HCT116 (cell line): Measurements from ENCODE around the gene RIBC2. TPM values are rescaled to one million over a fixed set of nuclear protein-coding genes. Genes with fewer than 3 reads are reported as not detected.

Source experiments
- ATAC-seq: fragments of 200-7000 bp; cut with Tn5 transposase; 2 replicates; pipeline ENCODE4 v1.9.1; 2020; ENCODE audit warnings: mild to moderate bottlenecking, moderate library complexity
- BruUV-seq: library from RNA; stranded (reverse); fragments of 400-500 nt; replicated peaks from 2 replicates; lab custom pipeline; 2021; lab: Mats Ljungman, UMichigan
- CTCF ChIA-PET: fragments of 300-600 bp; sonication (Branson Sonifier 250); formaldehyde crosslinking; loops from one replicate; lab custom pipeline; 2021; ENCODE audit warnings: antibody characterized with exemption; lab: Charles Lee
- POLR2A ChIA-PET: fragments of 300-600, 350-600 bp; sonication (Branson Sonifier 250); formaldehyde crosslinking; loops from one replicate; lab custom pipeline; 2021; ENCODE audit warnings: antibody characterized with exemption; lab: Charles Lee
- RAD21 ChIA-PET, 2 experiments: fragments of 300-600 bp; sonication (Branson Sonifier 250); formaldehyde crosslinking; loops; one replicate each; lab custom pipeline; 2023; ENCODE audit warnings: low total read pairs in 2 of 2; ENCODE audit not compliant: uncharacterized antibody in 2 of 2, unreplicated experiment in 2 of 2, low non-redundant PET in 1 of 2; lab: Charles Lee
- DNase-seq: peaks from one replicate; pipeline ENCODE4 v3.0.0-alpha.2; 2010; ENCODE audit warnings: low read depth, low spot score
- H2AFZ ChIP-seq: fragments of 200-600 bp; shearing (Covaris generic), sonication (generic); 2 replicates; pipeline ENCODE4 v1.6.1; 2017; ENCODE audit warnings: low read depth, mixed run types, mixed read lengths, antibody characterized with exemption, low read length; ENCODE audit not compliant: poor library complexity, severe bottlenecking
- H3K27ac ChIP-seq: 2 replicates; pipeline ENCODE4 v1.5.1; 2012; ENCODE audit warnings: low read depth, low read length
- H3K27me3 ChIP-seq: fragments of 200-600 bp; sonication (generic); 2 replicates; pipeline ENCODE4 v1.6.1; 2016; ENCODE audit warnings: mixed run types, low read length, mixed read lengths; ENCODE audit not compliant: insufficient read depth
- H3K36me3 ChIP-seq, 2 experiments: fragments of 200-500 bp in 1 of 2; fragments of 200-600 bp in 1 of 2; sonication (Bioruptor generic) in 1 of 2; sonication (generic) in 1 of 2; 2 replicates each; pipeline versions ENCODE4 v1.5.1 to v1.6.1; 2014 to 2016; ENCODE audit warnings: low read length in 2 of 2, inconsistent platforms in 1 of 2, mixed read lengths in 1 of 2, mixed run types in 1 of 2; ENCODE audit not compliant: insufficient read depth in 2 of 2, control insufficient read depth in 1 of 2
- H3K4me1 ChIP-seq, 2 experiments: fragments of 200-600 bp in 1 of 2; sonication (generic) in 1 of 2; 2 replicates each; pipeline versions ENCODE4 v1.5.1 to v1.6.1; 2012 to 2017; ENCODE audit warnings: low read length in 2 of 2, inconsistent platforms in 1 of 2, mild to moderate bottlenecking in 1 of 2, mixed read lengths in 1 of 2, mixed run types in 1 of 2, moderate library complexity in 1 of 2; ENCODE audit not compliant: insufficient read depth in 2 of 2, control insufficient read depth in 1 of 2
- H3K4me2 ChIP-seq: fragments of 200-600 bp; sonication (generic); 2 replicates; pipeline ENCODE4 v1.6.1; 2017; ENCODE audit warnings: mixed run types, low read length, mixed read lengths
- H3K4me3 ChIP-seq, 2 experiments: fragments of 200-600 bp in 1 of 2; sonication (generic) in 1 of 2; replicated peaks in 1 of 2; 2 replicates each; pipeline ENCODE4 v1.5.1; 2011 to 2016; ENCODE audit warnings: low read length in 2 of 2, control low read depth in 1 of 2, low read depth in 1 of 2, mild to moderate bottlenecking in 1 of 2, mixed read lengths in 1 of 2, mixed run types in 1 of 2
- H3K79me2 ChIP-seq: fragments of 200-600 bp; sonication (generic); 2 replicates; pipeline ENCODE4 v1.6.1; 2017; ENCODE audit warnings: mild to moderate bottlenecking, mixed run types, low read length, moderate library complexity, mixed read lengths; ENCODE audit not compliant: insufficient read depth
- H3K9ac ChIP-seq: fragments of 200-600 bp; sonication (generic); 2 replicates; pipeline ENCODE4 v1.6.1; 2016; ENCODE audit warnings: low read length, mixed read lengths
- H3K9me2 ChIP-seq: fragments of 200-600 bp; sonication (generic), shearing (Covaris generic); 2 replicates; pipeline ENCODE4 v1.6.1; 2017; ENCODE audit warnings: mixed run types, mild to moderate bottlenecking, moderate library complexity; ENCODE audit not compliant: insufficient read depth
- H3K9me3 ChIP-seq, 2 experiments: fragments of 200-500 bp in 1 of 2; fragments of 200-600 bp in 1 of 2; sonication (Bioruptor generic) in 1 of 2; sonication (generic) in 1 of 2; 2 replicates each; pipeline ENCODE4 v1.6.1; 2014 to 2017; ENCODE audit warnings: low read length in 2 of 2, mixed read lengths in 2 of 2, inconsistent platforms in 1 of 2, low read depth in 1 of 2, mild to moderate bottlenecking in 1 of 2, mixed run types in 1 of 2, moderate library complexity in 1 of 2; ENCODE audit not compliant: control insufficient read depth in 1 of 2, insufficient read depth in 1 of 2
- H4K20me1 ChIP-seq: fragments of 200-600 bp; sonication (generic), shearing (Covaris generic); 2 replicates; pipeline ENCODE4 v1.6.1; 2017; ENCODE audit warnings: mixed run types, mild to moderate bottlenecking, moderate library complexity; ENCODE audit not compliant: insufficient read depth
- ATF3 ChIP-seq: IDR thresholded peaks from 2 replicates; pipeline ENCODE4 v1.6.1; 2012
- EGR1 ChIP-seq: IDR thresholded peaks from 2 replicates; pipeline ENCODE4 v1.6.1; 2012; ENCODE audit warnings: low read depth
- EZH2phosphoT487 ChIP-seq: fragments of 200-600 bp; IDR thresholded peaks from 2 replicates; pipeline ENCODE4 v1.6.1; 2018; ENCODE audit warnings: antibody characterized with exemption, borderline replicate concordance
- FOSL1 ChIP-seq: IDR thresholded peaks from 2 replicates; pipeline ENCODE4 v1.6.1; 2012; ENCODE audit warnings: low read depth
- JUND ChIP-seq: IDR thresholded peaks from 2 replicates; pipeline ENCODE4 v1.6.1; 2012
- intact Hi-C: fragments of 100-400 bp; cut with micrococcal nuclease; formaldehyde crosslinking; loops from 2 replicates; pipeline ENCODE4 v1.10.0; 2022
- total RNA-seq: library from RNA; stranded (reverse); gene quantifications from one replicate; pipeline ENCODE4 v1.2.1, GENCODE V29; 2021; ENCODE audit not compliant: unreplicated experiment
- TF ChIP-seq, protein P1 (sequence below): IDR thresholded peaks from 2 replicates; pipeline ENCODE4 v1.6.1; 2012; ENCODE audit warnings: low read depth

The RIBC2 gene
- total RNA-seq, 1 experiment from 2014 or later: 8.3 TPM

DNA sequence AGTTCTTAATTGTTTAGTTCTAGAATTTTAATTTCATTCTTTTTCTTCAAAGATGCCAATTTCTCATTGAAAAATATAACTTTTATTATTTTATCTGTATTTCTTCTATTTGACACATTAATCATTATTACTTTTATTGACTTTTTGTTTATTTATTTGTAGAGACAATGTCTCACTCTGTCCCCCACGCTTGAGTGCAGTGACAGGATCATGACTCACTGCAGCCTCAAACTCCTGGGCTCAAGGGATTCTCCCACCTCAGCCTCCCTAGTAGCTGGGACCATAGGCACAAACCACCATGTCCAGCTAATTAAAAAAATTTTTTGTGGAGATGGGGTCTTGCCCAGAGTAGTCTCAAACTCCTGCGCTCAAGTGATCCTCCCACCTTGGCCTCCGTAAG lies 58.9 kb downstream of the RIBC2 start:
- H3K27ac ChIP-seq: no peak overlapping the region
- RAD21 ChIA-PET: no interaction called here
- intact Hi-C loops: no loop called here
- CTCF ChIA-PET: no interaction called here
- DNase-seq (no peak), ATAC-seq (no peak)
- TF ChIP-seq EGR1: no peak
- peak; percentile 22; the same call in 1 of the 2 replicates for TF ChIP-seq FOSL1
- POLR2A ChIA-PET: no interaction called here
- no peaks in the 10 kb centered on the region for H3K27me3 ChIP-seq
- no peak overlapping the region for H3K4me3 ChIP-seq
- H3K36me3 ChIP-seq: no peaks in the 10 kb centered on the region
- no peaks in the 10 kb centered on the region for H3K9me3 ChIP-seq
- no peak overlapping the region for H2AFZ ChIP-seq
- BruUV-seq: no TSS peak
- H4K20me1 ChIP-seq: no peaks in the 10 kb centered on the region
- no peak overlapping the region for H3K4me2 ChIP-seq
- H3K4me1 ChIP-seq: peaks cover 9 to 16% of the 10 kb centered on the region in 2 experiments
- H3K79me2 ChIP-seq: no peaks in the 10 kb centered on the region
- H3K9me2 ChIP-seq: no peaks in the 10 kb centered on the region
- no peak overlapping the region for H3K9ac ChIP-seq

DNA sequence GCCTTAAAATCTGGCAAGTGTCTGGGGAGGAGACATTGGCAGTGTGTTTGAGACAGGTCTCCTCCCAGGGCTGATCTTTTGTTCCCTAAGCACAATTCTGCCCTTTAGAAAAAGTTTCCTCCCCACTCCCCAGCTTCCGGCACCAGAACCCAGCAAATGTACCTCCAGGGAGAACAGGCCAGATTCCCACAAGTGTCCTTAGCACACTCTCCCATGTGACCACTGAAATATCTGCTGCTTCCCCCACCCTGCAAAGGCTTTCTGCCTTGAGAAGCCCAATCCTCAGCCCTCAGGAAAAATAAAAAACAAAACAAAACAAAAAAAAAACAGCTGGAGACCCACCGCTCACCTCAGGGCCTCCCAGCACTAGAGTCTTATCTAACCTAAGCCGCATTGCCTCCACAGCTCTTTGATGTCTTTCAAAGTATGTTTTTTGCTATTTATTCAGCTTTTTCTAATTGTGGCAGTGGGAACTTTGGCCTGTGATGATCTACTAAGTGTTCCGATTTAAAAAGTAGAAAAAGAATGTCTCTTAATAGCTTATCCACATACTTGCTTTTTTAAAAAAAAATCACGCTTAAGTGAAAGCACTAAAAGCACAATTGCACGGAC lies 60.2 kb downstream of the RIBC2 start:
- TF ChIP-seq EZH2phosphoT487 (no peak), ATF3 (no peak), JUND (no peak)
- TF ChIP-seq, protein P1, sequence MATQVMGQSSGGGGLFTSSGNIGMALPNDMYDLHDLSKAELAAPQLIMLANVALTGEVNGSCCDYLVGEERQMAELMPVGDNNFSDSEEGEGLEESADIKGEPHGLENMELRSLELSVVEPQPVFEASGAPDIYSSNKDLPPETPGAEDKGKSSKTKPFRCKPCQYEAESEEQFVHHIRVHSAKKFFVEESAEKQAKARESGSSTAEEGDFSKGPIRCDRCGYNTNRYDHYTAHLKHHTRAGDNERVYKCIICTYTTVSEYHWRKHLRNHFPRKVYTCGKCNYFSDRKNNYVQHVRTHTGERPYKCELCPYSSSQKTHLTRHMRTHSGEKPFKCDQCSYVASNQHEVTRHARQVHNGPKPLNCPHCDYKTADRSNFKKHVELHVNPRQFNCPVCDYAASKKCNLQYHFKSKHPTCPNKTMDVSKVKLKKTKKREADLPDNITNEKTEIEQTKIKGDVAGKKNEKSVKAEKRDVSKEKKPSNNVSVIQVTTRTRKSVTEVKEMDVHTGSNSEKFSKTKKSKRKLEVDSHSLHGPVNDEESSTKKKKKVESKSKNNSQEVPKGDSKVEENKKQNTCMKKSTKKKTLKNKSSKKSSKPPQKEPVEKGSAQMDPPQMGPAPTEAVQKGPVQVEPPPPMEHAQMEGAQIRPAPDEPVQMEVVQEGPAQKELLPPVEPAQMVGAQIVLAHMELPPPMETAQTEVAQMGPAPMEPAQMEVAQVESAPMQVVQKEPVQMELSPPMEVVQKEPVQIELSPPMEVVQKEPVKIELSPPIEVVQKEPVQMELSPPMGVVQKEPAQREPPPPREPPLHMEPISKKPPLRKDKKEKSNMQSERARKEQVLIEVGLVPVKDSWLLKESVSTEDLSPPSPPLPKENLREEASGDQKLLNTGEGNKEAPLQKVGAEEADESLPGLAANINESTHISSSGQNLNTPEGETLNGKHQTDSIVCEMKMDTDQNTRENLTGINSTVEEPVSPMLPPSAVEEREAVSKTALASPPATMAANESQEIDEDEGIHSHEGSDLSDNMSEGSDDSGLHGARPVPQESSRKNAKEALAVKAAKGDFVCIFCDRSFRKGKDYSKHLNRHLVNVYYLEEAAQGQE: no peak
- no peaks in the 10 kb centered on the region for H3K27me3 ChIP-seq
- H3K79me2 ChIP-seq: no peaks in the 10 kb centered on the region
- no peak overlapping the region for H3K4me3 ChIP-seq
- intact Hi-C loops: no loop called here
- no peak overlapping the region for H3K9ac ChIP-seq
- no peak overlapping the region for H3K27ac ChIP-seq
- no peaks in the 10 kb centered on the region for H3K9me2 ChIP-seq
- no peaks in the 10 kb centered on the region for H4K20me1 ChIP-seq
- no peak overlapping the region for H2AFZ ChIP-seq
- ATAC-seq (no peak), DNase-seq (no peak)
- POLR2A ChIA-PET: no interaction called here
- BruUV-seq: no TSS peak
- no peaks in the 10 kb centered on the region for H3K36me3 ChIP-seq
- H3K4me1 ChIP-seq: peaks cover 15 to 20% of the 10 kb centered on the region in 2 experiments
- H3K9me3 ChIP-seq: no peaks in the 10 kb centered on the region
- RAD21 ChIA-PET: no interaction called here
- H3K4me2 ChIP-seq: no peak overlapping the region
- CTCF ChIA-PET: interaction anchor here (1.6 kb wide), 1 partner anchor 11 kb away, joined by 5 read pairs; no protein-coding TSS in a partner anchor
